GM19438 (cell line): ENCODE results near the gene LPP.

ENCODE experiments used
- ATAC-seq: cut with Tn5 transposase; IDR thresholded peaks from one replicate; pipeline ENCODE4 v1.9.1; 2021; ENCODE audit warnings: low read depth; ENCODE audit not compliant: unreplicated experiment

The LPP gene

GRCh38 chr3:188749010-188749617, 595.2 kb downstream of the LPP start:
- ATAC-seq = no peak

DNA sequence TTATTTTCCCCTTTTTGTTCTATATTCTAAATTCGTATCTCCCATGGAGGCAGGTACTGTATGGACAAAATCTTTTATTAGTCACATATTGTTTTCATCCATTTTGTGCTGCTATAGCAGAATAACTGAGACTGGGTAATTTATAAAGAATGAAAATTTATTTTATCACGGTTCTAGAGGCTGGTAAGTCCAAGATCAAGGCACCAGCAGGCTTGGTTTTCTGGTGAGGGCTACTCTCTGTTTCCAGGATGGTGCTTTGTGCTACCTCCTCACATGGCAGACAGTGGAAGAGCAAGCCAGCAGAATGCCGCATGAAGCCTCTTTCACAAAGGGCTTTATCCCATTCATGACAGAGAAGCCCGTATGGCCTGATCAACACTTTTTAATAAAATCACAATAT, 595.9 kb downstream of the LPP start:
- ATAC-seq = no peak

- no peak for ATAC-seq
These were observed 596.7 kb downstream of the LPP start for GRCh38 chr3:188750617-188751016.

- ATAC-seq = no peak
These were observed 598.9 kb downstream of the LPP start for GRCh38 chr3:188752850-188753249.

- no peak for ATAC-seq
These were observed 600.3 kb downstream of the LPP start for GRCh38 chr3:188754267-188754666.

DNA sequence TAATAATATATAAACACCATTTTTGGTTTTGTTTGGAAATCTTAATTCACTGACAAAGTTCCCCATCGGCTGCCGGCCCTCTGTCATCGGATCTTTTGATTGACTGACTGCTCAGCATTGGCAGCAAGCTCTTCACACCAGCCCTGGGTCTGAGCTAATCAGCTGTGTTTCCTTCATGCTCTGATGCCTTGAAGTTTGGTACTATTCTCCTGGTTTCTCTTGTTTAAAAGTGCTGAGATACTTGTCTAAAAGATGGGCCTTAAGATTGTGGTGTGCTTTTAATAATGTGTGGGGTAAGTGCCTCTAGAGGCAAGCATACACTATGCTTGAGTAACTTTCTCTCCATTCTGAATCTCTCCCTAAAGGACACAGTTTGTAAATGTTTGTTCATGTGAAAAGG, 602.3 kb downstream of the LPP start:
- no peak for ATAC-seq

DNA sequence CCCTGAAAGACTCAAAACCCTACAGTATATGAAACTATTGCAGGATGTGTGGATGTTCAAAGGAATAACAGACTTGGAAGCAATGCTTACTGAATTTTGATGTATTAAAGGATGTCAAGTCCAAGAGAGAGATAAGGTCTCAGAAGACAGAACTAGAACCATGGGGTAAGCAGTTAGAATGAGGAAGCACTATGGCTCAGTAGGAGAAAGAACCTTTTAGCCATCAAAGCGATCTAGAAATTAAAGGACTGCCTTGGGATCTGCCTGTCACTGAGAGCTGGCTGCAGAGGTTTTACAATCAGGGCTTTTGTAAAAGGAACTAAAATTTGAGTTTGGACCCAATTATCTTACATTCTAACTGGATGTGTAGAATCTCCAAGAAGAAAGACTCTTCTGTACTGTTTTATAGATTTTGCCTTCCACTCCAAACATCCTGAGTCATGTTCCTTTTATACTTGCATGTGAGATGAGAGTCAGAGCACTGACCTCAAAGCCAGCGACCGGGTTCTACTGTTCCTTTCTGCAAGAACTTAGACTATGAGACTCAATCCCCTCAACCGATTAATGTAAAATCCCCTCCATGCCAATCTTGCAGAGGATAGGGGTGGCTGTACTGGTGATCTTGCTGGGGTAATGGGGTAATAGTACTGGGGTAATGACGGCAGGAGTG, 605.5 kb downstream of the LPP start:
- no peak for ATAC-seq

DNA sequence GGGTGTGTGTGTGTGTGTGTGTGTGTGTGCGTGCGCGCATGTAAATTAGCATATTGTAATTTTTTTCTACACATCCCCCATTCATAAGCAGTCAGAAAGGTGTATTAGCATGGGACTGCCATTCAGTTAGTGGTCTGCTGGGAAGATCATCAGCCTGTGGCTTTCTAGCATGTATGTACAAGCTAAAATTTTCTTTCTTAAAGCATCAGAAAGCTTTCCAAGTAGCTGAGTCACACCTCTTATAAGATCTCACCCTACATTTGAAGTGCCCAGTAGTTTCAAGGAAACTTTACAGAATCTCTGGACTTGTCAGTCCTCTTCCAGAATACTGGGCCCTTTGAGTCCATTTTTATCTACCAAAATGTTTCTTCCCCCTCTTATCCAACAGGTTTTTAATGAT, 606.5 kb downstream of the LPP start:
- ATAC-seq = no peak

DNA sequence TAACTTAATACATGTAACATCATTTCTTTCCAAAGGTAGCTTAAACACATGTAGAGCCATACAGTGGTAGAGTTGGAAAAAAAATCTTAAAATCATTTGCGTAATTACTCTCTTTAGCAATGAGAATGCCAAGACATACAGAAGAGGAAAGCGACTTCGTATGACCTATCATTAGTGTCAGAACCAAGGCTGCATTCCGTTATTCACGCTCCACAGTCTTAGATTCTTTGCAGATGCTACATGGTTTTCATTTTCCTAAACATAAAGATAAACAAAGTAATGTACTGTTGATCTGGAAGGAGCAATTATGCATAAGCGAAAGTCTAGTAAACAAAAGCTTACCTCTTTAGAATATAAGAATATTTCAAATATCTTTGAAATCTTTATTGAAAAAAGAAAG, 607.5 kb downstream of the LPP start:
- ATAC-seq = no peak

GRCh38 chr3:188761964-188762363, 608.0 kb downstream of the LPP start:
- no peak for ATAC-seq

- no peak for ATAC-seq
These were observed 610.7 kb downstream of the LPP start for GRCh38 chr3:188764609-188765008.

DNA sequence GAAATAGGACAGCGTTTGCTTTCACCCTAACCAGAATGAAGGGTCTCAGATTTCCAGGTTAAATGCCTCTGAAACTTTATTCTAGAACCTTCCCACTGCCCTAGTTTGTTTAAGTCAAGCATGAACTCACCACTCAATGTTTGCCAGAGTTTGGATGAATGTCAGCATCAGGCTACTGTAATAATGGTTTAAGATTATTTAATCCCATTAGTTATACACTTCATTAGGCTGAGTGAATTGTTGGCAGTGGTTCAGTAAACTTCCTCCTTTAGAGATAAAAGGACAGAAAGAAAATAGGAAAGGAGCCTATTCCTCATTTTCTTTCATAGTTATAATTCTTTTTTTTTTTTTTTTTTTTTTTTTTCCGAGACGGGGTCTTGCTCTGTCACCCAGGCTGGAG, 615.9 kb downstream of the LPP start:
- no peak for ATAC-seq

DNA sequence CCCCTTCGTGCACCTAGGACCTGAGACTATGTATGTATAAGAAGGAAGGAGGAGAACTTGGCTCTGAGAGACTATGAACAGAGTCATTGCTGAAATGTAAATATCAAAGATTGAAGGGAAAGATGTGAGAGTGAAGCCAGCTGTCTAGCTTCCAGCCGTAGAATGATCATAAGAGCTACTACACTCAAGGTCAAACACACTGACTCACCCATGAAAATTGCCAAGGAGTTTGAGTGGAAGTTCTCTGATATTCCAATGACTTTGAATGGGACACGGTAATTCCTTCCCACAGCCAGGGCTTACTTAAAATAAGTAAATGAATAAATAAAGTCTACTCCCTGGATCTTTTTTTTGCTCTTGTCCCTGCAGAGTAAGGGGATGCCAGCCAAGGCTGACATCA, 618.9 kb downstream of the LPP start:
- no peak for ATAC-seq

GRCh38 chr3:188775412-188775811, 621.5 kb downstream of the LPP start:
- no peak for ATAC-seq

GRCh38 chr3:188776447-188776846, 622.5 kb downstream of the LPP start:
- no peak for ATAC-seq

- no peak for ATAC-seq
These were observed 624.3 kb downstream of the LPP start for GRCh38 chr3:188778091-188778852.

GRCh38 chr3:188779281-188779980, 625.5 kb downstream of the LPP start:
- ATAC-seq = no peak

- ATAC-seq = no peak
These were observed 626.5 kb downstream of the LPP start for GRCh38 chr3:188780193-188781147.

DNA sequence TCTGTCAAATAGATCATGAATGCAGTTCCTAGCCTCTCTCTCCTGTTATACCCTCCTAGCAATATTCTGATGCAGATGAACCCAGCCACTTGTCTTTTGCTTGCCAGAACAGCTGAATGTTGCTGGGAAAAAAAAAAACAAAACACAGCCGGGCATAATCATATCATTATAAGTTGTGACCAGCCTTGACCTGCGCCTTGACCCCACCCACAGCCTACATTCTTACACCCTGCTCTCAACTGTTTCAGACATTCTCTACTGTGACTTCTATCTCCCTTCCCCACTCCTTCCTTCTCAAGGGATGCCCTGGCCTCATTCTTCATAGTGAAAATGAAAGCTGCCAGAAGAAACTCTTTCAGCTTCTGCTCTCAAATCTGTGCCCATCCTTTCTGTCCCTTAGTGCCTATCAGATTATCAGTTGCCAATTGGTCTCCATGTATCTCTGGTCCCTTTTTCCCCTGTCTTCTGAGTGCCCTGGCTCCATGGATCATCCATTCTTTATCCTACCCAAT, 628.7 kb downstream of the LPP start:
- no peak for ATAC-seq

DNA sequence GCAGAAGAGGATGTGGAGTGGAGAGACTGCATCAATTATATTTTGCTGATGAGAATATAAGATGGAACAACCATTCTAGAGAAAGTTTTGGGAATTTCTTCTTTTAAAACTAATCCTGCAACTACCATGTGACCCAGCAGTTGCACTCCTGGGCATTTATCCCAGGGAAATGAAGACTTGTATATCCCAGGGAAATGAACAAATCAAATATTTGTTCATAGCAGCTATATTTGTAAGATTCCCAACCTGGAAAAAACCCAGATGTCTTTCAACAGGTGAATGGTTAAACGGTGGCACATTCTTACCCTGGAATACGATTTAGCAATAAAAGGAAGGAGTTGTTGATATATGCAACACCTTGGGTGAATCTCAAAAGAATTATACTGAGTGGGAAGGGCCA, 632.5 kb downstream of the LPP start:
- no peak for ATAC-seq
